Germinal center (tissue), 1 donor: ENCODE results near the gene LIN28A.
A peak's percentile ranks its signal among the peaks of the same experiment; 100 is the strongest.

Experiments used
- DNase-seq: peaks from one replicate; pipeline ENCODE4 v3.0.0; 2012; ENCODE audit warnings: mixed read lengths, low spot score

The LIN28A gene

DNA sequence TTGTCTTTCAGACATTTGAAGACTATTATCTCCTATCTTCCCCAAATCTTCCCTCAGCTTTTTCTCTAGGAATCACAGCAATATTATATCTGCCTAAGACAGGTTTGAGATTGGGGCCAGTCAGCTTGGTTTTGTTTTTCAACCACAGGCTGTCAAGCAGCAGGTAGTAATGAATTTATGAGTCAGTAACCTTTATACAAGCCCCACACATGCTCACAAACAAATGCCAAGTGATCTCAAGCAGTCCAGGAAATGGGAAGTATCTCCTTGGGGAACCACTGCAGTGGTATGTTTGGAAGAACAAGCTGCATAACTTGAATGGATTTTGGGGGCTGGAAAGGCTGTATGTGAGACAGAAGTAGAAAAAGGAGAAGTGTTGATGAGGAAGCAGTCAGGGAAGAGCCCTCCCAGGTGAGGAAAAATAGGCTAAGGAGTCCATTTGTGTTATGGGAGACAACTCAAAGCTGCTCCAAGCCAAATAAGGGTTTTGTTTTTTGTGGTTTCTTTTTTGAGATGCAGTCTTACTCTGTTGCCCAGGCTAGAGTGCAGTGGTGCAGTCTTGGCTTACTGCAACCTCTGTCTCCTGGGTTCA, 23.6 kb downstream of the LIN28A start:
- DNase-seq: no peak

DNA sequence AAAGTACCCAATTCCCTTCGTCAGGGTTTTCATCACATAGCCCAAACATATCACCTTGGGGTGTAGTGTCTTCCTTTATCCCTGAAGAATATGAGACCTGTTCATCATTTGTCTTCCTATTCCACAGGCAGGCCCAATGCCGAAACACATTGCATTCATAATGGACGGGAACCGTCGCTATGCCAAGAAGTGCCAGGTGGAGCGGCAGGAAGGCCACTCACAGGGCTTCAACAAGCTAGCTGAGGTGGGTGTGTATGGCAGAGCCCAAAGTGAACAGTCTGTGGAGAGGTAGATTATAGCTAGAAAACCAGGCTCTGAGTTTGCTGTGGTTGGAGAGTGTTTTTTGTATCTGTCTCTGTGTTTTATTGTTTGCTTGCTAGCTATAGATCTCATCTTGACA, 27.4 kb downstream of the LIN28A start:
- no peak for DNase-seq

DNA sequence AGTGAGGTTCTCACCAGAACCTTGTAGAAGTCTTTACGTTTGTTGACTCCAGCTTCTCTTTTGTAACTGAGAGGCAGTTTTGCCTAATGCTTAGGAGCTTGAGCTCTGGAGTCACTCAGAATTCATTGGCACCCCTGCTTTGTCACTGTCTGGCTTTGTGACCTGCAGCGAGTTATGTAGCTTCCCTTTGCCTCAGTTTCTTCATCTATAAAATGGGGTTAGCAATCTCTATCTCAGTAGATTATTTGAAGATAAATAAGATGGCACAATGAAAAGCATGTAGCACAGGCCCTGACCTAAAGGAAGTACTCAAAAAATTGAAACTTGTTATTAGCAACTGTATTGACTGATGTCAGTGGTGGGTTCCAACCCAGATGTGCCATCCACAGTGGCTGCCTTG, 29.6 kb downstream of the LIN28A start:
- DNase-seq: no peak

DNA sequence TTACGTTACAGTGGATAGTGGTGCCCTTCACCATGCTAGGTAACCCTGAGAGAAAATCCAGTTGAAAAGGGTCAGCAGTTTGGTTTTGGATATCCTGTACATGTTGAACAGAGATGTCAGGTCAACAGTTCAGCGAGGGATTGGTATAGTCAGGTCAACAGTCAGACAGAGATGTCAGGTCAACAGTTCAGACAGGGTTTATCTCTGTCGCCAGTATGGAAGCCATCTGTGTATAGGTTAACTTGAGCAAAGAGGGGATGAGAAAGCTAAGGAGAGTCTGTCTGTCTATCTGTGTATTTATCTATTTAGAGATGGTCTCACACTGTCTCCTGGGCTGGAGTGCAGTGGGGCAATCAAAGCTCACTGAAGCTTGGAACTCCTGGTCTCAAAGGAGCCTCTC, 39.3 kb downstream of the LIN28A start:
- no peak for DNase-seq

DNA sequence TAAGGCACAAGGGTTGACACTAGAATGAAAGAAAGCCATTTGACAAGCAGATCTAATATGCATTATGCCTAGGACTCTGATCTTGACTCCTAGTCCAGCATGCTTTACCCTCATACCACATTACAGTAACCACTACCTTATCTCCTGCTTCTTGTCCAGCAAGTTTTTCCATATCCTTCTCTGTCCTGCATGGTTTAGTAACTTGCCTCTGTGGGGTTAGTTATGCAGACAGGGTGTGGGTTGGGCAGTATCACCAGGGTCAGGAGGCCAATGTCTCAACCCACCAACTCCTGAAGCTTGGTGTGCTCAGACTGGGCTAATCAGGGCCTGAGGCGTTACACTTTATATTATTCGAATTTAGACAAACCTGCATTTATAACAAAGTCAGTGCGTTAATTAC, 40.3 kb downstream of the LIN28A start:
- DNase-seq: no peak

DNA sequence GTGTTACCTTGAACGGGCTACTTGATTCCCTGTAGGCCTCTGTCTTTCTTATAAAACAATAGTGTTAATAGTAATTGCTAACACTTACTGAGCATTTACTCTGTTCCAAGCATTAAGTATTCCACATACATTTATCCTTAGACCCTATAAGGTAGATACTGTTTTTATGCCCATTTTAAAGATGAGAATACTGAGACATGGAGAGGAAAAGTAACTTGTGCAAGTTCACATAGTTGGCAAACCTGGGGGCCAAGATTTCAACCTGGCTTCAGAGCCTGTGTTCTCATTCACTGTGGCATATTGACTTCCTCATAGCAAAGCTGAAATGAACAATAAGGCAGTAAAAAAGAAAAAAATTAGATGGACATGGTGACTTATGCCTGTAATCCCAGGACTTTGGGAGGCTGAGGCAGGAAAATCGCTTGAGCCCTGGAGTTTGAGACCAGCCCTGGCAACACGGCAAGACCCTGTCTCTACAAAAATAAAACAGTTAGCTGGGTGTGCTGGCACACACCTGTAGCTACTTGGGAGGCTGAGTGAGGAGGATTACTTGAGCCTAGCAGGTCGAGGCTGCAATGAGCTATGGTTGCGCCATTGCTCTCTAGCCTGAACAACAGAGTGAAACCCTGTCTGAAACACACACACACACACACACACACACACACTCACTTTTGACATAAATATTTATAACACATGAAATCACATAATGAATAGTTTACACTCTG, 42.0 kb downstream of the LIN28A start:
- DNase-seq: no peak

DNA sequence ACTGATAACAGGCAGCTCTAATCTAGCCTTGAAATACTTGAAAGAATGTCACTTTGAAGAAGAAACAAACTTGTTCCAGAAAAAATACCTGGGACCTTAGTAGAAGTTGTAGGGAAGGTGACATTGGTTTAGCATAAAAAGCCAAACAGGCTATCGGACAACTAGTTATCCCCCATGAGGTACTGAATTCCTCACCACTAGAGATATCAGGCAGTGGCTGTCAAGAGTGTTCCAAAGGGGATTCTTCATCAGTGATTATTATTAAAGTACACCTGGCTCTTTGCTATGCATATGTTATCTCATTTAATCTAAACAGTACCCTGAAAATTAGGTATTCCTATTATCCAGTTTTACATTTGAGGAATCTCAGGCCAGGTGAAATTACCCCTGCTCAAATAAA, 48.5 kb downstream of the LIN28A start:
- no peak for DNase-seq

DNA sequence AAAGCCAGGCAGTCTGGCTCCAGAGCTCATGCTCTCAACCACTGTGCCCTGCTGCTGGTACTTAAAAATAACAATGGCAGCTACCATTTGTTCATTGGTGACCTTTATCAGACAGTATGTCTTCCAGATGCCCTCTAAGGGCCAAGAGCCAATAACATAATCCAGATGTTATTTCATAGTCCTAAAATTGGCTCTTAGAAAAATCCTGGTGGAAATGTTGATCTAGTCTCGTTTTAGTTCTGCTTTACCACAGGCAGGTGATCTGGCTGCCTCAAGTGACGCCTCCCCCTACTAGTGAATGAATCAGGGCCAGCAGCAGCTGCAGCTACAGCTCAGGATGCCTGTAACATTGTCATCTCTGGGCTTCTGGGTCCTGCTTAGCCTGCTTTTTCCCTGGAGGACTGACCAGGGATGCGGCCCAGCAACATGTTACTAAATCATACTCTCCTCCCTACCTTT, 49.0 kb downstream of the LIN28A start:
- no peak for DNase-seq

DNA sequence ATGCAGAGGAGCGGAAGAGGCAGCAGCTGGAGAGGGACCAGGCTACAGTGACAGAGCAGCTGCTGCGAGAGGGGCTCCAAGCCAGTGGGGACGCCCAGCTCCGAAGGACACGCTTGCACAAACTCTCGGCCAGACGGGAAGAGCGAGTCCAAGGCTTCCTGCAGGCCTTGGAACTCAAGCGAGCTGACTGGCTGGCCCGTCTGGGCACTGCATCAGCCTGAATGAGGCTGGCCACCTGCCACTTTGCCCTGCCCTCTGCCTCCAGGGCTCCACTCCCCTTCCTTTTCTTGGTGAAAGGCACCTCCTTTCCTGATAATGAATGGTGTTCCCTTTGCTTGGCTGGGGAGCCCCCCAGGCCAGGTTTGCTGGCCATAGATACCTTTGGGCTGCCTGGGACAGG, 58.3 kb downstream of the LIN28A start:
- DNase-seq: no peak

DNA sequence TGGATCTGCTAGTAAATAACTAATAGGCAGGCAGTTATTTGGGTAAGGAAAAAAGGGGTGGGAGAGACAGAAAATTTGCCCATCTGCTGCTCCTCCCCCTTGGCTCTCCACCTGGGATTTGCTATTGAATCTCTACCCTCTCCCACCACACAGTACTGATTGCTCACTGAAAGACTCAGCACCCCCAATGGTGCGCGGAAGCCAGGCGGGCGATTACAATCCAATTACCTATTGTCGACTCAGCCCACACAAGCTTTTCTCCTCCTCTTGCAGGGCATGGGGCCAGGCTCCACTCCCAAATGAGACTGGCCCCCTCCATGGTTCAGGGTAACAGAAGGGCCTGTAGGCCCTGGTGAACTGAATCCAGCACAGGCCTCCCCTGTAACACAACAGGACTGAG, 58.9 kb downstream of the LIN28A start:
- DNase-seq: no peak

DNA sequence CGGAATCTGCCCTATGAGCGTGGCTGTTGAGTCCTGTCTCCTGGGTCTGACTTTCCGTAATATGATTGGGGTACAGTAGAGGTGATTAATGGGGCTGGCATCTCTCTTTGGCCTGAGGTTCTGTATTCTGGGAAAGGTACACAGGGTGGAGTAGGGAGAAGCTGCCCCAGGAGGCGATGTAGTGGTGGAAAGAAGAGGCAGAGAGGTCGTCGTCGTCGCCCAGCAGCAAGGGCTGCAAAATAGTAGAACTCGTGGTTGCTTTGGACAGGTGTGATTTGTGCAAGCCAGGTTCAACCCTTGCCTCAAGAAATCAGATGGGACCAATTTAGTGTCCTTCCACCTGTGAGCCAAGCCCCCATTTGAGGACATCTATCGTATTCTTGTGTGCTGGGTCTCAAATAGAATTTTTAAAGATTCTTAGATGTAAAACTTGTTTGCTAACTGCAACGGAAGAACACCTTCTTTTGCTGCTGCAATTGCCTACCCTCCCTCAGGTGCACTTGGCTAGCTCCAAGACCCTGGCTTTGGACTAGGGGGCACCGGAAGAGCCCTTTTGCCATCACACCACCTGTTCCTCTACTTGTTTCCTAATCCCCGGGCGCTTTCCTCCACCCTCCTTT, 60.4 kb downstream of the LIN28A start:
- DNase-seq: peak; percentile 13

DNA sequence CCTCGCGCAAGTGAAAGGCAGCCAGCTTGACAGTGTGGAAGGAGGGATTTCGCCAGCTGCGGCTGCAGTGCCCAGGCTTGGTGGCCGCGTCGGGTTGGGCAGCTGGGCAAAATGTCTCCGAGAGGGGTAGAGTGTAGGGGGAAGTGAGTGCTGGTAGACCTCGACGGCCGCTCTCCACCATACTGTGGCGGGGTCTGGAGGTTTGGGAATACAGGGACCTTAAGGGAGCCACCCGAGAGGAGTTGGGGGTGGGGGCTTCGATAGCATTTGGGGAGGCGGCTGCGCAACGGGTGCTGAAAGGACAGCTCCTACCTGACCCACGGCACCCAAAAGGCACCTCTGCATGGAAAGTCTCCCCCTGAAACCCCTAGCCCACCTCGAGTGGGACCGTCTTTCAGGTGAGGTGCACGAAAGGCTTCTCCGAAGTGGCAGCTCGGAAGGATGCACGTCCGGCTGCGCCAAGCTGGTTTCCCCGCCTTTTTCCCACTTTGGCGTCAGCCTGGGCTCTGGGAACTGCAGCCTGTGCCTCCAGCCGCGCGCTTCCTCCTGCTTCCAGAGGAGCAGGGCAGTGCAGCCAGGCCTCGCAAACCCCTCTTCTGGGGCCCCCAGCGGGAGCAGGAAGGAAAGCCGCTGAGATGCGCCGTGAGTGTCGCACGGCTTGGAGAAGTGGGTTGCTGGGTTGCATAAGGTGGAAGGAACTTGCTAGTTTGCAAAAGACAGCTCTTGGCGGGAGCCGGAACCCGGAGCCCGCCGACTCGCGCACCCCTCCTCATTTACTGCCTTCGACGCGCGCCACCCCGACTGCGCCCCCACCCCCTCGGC, 61.1 kb downstream of the LIN28A start:
- peak; percentile 24 for DNase-seq

DNA sequence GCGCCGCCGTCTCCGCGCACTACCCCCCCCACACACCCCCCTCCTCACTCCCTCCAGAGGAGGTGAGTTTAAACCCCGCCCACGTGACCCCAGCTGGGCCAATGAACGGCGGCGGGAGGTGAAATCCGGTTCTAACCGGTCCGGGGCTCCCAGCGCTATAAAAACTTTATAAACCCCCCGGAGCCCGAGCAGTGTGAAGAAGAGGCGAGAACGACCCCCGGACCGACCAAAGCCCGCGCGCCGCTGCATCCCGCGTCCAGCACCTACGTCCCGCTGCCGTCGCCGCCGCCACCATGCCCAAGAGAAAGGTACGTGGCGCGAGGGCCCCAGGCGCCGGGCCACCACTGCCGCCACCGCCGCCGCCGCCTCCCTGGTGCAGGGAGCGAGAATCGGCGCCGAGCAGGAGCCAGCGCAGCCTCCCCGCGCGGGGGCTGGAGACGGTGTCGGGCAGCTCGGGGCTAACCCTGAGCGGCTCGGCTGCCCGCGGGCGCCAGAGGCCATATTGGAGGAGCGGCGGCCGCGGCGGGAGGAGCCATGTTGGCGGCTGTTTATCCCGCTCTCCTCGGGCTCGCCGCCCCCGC, 61.8 kb downstream of the LIN28A start, which contains the start of gene HMGN2:
Gene HMGN2, plus strand, starts transcription at position 121 of the 581 bp plus-strand sequence. Its CDS starts 173 bp downstream, at position 294.
- DNase-seq: peak; percentile 88

DNA sequence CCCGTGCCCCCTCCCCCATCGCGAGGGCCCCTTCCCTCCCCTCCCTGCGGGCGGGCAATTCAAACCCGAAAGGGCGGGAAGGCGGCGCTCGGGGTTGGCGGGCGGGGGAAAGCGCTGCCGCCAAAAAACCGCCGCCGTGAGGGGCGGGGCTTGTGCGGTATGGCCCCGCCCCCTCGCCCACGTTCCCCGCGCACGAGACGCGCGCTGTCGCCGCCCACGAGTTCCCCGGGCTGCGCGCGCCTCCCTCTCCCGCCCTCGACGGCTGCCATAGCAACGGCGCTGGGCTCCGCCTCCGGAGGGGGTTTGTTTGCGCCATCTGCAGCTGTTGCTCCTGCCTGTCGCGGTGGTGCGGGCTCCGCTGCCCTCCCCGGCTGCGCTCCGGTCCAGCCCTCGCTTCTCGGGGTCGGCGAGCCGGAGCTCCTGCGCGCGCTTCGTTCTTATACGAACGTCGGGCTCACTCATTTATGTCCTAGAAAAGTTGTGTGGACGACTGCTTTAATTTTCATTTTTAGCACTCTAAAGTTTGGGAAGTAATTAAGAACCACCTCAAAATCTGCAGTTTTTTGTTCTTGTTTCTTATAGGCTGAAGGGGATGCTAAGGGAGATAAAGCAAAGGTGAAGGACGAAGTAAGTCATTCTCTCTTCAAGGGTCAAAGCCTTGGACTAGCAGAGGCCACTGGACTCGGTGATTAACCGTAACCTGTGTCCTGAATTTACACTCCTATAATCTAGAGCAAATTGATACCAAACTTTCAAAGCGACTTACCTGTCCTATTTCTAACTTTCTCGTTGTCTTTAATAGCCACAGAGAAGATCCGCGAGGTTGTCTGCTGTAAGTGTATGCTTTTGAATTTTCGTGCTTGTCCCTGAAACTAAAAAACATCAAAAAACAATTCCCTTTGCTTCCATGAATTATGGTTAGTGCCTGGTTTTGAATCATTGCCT, 62.6 kb downstream of the LIN28A start:
- peak; percentile 98 for DNase-seq

DNA sequence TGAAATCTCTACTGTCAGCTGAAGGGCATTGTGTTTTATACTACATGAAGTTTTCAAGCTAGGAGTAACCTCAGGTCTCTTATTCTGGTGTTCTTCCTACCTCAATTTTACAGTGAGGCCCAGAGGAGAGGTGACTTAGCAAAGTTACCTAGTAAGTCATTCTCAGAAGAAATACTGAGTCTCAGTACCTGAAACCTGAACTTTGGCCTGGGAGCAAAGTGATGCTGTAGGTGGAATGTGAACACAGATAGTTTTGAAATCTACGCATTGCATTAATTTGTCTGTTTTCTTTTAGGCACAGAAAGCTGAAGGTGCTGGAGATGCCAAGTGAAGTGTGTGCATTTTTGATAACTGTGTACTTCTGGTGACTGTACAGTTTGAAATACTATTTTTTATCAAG, 64.2 kb downstream of the LIN28A start:
- no peak for DNase-seq

DNA sequence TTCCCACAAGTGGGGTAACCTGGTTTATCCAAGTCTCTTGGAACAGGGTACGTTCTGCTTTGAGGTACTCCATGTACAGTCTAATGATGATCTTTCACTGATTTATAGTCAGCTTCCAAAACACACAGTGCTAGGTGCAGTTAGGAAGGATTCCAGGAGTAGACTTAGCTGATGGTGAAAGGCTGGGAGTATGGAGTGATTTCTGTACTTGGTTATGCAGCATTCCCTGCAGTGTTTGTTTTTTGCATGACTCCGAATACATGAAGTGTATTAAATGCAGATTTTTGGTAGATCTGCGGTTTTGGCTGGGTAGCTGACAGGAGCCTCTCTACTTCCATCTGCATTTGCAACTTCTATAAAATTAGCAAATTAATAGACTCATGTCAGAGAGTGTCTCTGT, 65.4 kb downstream of the LIN28A start:
- DNase-seq: no peak

DNA sequence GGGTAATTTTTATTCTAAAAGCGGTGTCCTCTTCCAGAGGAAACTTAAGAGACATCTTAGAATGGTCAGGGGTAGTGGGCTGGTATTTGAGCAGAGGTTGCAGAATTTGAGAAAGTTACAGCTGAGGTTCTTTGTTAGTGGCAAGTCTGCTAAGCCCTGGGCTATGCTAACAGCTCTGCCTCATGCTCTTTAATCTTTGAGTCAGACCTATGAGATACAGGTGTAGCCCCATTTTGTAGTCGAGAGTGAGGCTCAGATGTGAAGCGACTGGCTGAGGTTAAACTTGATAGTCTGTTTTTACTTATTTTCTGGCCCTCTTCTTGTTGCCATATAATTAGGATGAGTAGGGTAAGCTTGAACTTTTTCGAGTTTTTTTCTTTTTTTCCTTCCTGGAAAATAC, 66.3 kb downstream of the LIN28A start:
- no peak for DNase-seq

DNA sequence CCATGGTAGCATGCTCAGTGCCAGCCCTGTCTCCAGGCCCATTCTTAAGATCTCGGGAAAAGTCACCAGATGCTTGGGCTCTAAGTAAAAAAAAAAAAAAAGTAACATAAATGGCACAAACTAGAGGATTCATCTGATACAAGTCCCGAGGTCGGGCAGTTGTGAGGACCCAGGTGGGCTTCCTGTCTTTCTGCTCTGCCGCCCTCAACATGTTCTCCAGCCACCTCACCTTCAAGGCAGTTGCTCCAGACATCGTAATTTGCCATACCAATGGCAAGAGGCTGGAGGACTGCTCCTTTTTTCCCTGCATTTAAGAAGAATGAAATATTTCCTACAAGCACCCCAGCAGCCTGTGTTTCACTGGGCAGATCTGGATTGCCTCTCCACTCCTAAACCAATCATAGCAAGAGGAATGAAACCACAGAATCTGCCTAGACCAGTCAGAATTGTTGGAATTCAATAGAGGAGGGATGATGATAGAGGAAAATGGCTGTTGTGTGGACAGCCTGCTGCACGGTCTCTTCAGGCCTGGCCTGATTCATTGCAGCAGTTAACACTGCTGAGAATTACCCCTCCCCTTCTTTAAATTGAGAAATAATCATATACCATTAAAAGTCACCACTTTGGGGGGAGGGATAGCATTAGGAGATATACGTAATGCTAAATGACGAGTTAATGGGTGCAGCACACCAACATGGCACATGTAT, 67.0 kb downstream of the LIN28A start:
- no peak for DNase-seq

DNA sequence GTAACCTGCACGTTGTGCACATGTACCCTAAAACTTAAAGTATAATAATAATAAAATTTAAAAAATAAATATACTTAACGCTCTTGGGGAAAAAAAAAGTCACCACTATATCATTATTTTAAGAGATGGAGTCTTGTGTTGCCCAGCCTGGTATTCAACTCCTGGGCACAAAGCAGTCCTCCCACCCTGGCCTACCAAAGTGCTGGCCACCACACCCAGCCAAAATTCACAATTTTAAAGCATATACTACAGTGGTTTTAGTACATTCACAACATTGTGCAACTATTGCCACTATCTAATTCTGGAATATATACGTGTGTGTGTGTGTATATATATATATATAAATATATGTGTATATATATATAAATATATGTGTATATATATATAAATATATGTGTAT, 67.5 kb downstream of the LIN28A start:
- no peak for DNase-seq

DNA sequence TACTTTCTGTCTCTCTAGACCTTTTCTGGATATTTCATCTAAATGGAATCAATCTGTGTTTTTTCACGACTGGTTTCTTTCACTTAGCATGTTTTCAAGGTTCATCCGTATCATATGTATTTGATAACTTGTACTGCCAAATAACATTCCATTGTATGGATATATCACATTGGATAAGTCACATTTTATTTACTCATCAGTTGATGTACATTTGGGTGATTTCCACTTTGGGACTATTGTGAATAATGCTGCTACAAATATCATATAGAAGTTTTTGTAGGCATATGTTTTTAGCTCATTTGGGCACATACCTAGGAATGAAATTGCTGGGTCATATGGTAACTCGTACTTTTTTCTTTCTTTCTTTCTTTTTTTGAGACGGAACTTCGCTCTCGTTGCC, 68.4 kb downstream of the LIN28A start:
- no peak for DNase-seq
